Peyer's patch (tissue), 4 donors: ENCODE results near the gene ZSCAN2.

ENCODE experiments used
- POLR2A ChIP-seq, 2 donors: fragments of 450-650 bp; IDR thresholded peaks; one replicate each; pipeline ENCODE4 v1.5.1; 2017; ENCODE audit warnings: antibody characterized with exemption in 2 of 2, mild to moderate bottlenecking in 2 of 2, moderate library complexity in 2 of 2
- TF ChIP-seq, protein P1 (sequence below), 6 experiments: fragments of 450-650 bp in 4 of 6; fragments of 200-600 bp in 2 of 6; sonication (generic) in 1 of 6; IDR thresholded peaks; one replicate each; pipeline ENCODE4 v1.5.1; 2017 to 2019; ENCODE audit warnings: antibody characterized with exemption in 6 of 6, mild to moderate bottlenecking in 3 of 6, moderate library complexity in 1 of 6

- TF ChIP-seq POLR2A (IDR thresholded peaks at IDR 0.05) = no peak
- TF ChIP-seq, protein P1, sequence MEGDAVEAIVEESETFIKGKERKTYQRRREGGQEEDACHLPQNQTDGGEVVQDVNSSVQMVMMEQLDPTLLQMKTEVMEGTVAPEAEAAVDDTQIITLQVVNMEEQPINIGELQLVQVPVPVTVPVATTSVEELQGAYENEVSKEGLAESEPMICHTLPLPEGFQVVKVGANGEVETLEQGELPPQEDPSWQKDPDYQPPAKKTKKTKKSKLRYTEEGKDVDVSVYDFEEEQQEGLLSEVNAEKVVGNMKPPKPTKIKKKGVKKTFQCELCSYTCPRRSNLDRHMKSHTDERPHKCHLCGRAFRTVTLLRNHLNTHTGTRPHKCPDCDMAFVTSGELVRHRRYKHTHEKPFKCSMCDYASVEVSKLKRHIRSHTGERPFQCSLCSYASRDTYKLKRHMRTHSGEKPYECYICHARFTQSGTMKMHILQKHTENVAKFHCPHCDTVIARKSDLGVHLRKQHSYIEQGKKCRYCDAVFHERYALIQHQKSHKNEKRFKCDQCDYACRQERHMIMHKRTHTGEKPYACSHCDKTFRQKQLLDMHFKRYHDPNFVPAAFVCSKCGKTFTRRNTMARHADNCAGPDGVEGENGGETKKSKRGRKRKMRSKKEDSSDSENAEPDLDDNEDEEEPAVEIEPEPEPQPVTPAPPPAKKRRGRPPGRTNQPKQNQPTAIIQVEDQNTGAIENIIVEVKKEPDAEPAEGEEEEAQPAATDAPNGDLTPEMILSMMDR (IDR thresholded peaks at IDR 0.05) = no peak
Observed at GRCh38 chr15:84594617-84595290, 6.1 kb upstream of the ZSCAN2 start.
